ENCODE measurements around the gene CDH19.

CDH19 gene, protein sequence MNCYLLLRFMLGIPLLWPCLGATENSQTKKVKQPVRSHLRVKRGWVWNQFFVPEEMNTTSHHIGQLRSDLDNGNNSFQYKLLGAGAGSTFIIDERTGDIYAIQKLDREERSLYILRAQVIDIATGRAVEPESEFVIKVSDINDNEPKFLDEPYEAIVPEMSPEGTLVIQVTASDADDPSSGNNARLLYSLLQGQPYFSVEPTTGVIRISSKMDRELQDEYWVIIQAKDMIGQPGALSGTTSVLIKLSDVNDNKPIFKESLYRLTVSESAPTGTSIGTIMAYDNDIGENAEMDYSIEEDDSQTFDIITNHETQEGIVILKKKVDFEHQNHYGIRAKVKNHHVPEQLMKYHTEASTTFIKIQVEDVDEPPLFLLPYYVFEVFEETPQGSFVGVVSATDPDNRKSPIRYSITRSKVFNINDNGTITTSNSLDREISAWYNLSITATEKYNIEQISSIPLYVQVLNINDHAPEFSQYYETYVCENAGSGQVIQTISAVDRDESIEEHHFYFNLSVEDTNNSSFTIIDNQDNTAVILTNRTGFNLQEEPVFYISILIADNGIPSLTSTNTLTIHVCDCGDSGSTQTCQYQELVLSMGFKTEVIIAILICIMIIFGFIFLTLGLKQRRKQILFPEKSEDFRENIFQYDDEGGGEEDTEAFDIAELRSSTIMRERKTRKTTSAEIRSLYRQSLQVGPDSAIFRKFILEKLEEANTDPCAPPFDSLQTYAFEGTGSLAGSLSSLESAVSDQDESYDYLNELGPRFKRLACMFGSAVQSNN

DNA sequence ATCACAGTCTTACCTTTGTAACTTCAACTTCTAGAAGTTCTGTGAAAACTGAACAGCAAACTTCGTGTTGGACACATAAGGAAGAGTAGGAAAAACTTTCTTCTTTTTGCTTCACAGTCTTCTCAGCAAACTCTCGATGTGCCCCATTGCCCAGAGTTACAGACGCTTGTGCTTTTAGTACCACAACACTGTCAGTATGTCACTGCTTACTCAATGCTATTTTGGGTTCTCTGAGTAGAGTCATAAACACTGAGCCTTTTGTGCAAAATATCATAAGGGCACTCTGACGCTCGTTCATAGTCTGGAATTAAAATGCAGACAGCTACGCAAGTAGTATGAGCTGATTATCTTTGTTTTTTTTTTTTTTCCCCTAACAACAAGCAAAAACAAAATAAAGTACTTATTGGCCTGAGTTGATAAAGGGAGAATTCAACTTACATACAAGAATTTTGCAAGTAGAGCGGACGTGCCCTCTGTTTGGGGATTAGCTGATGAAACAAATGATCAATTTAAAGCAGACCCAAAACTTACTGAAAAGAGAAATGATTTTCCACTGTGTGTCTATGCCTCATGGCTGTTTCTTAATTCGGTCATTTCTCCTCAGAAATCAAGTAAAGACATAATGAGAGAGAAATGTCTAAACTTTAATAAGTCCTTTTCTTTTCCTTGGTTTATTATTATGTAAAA, at the start of gene CDH19:
Gene CDH19 (minus strand): TSS at position 150 of the 687 bp plus-strand sequence. CDS start 31,886 bp downstream, outside the sequence.
- no peak for DNase-seq

DNA sequence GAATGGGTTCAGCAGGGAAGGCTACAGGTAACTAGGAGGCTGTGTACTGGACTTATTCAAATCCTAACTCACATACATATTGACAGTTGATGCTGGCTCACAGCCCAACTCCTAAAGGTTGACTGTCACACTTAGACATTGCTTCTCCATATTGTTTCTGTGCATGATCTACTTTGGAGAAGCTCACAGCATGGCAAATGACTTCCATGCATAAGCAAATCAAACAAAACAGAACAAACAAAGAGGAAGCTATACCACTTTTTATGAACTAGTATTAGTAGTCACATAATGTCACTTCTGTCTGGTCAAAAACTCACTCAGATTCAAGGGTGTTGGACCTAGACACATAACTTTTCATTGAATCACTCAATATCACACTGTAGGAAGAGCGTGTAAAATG, 43.8 kb upstream of the CDH19 start:
- no peak for DNase-seq

DNA sequence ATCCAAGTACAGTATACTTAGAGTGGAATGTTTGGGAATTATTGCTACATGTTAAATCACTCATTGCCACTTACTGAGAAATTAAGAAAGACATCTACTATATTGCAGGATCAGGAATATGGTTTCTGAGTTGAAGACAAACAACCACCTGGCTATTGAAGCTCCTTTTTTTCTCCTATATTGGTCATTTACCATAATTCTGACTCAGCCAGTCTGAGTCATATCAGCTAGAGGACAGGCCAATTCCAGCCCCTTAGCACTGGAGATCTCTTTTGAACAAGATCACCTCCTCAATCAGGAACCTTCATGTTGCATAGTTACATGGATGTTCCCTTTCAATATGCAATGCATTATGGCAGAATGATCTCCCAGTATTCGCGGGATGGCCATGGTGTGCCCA, 42.7 kb upstream of the CDH19 start:
- DNase-seq = no peak

DNA sequence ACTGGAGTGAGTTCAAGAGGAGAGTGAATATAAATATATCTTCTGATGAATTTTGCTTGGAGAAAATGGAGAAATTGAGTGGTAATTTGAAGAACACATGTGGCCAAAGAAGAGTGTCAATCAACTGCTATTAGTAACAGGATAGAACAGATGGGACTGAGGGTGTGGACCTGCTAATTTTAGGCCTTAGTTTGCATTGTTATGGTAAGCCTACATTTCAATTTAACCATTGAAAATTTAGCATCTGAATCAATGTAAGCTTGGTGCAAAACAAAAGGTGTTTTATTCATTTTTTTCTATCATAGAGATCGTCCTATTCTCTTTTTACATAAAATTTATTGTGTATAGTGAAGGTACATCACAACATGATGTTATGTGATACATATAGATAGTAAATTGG, 42.1 kb upstream of the CDH19 start:
- no peak for DNase-seq

DNA sequence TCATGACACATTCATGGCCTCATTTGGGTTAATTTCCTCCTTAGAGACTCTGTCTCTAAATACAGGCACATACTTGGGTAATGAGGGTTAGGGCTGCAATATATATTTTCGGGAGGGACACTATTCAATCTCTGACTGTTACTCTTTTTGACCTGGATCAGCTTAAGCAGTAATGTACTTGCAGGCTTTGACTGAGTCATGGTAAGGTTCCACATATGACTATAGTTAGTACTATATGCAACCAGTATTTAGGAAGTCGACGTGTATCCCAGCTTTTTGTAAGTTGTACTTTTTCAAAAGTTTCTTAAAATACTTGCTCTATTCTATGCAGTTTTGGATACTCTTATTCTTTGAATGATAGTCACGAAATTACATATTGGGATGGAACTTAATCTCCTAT, 37.2 kb upstream of the CDH19 start:
- no peak for DNase-seq

DNA sequence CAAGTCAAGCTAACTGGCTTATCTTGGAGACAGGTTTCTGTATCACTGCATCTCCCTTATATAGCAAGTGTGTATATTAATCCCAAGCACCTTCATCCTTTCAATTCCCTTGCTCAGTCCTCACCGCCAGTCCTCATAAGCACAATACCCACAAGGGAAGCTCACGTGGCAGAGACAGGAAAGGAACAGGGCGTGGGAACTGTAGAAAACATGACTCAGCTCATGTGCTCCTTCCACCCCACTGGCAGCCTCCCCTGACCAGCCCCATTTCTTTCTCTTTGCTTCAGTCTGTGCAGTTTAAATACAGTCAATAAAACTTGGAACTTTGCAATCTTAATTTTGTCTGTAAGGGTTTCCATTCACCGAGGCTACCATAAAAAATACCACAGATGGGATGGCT, 36.5 kb upstream of the CDH19 start:
- no peak for DNase-seq

DNA sequence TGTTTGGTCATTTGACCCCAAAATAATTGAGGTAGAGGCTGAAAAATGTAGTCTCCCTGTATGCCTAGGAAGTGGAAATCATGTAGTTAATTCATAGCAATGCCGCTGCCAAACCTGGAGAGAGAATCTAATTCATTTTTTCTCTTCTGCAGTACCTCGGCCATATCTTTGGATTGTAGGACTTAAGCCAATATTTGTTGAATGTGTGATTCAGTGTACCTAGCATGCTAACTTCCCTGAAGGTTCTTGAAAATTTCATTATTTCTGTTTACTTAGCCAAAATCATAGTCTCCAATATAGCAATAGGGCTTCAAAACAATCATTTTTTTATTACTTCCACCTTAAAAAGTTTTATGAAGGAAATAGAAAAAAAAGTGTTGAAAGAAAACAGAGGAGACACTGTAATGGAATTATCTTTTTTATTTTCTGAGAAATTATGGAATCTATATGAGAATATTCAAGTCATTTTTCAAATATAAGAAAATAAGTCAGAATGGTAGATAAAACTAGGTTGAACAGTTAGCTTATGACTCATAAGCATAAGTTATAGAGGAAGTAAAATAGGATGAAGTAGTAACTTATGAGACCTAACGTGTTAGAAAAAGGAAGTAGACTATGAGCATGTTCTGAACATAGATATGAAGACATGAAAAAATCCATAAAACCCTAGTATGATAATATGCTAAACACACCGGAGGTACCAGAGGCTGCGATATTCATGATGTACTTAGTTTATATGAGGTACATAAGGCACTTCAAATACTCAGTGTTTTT, 35.2 kb upstream of the CDH19 start:
- DNase-seq = no peak

DNA sequence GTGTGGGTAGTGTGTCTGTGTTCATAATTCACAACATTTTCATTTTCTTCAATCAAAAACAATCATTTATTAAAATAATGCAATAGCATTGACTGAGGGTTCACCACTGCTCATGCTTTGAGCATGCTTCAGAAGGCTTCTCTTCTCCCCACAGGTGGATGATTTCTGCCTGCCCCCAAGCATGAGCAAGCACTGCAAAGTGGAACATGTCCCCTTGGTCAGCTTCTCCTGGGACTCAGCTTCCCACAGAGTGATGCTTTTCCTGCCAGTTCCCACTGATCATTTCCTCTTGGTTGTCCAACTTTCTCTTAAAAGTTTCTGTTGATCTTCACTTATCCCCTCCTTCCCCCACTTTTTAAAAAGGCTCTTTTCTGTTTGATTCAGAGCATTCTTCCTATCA, 31.5 kb upstream of the CDH19 start:
- DNase-seq = no peak

DNA sequence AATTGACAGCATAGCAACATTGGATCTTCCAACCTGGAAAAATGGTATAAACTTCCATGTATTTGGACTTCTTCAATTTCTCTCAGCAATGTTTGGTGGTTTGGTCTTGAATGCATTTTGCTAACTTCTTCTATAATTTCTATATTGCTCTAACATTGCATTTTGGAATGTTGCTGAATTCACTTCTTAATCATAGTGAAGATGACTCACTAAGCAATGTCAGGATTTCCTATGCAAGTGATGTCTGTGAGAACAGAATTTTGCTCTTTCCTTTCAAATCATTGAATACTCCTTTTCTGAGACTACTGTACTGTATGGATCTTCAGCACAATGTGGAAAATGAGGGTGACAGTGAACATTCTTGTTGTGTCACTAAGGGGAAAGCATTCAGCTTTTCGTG, 28.9 kb upstream of the CDH19 start:
- no peak for DNase-seq

DNA sequence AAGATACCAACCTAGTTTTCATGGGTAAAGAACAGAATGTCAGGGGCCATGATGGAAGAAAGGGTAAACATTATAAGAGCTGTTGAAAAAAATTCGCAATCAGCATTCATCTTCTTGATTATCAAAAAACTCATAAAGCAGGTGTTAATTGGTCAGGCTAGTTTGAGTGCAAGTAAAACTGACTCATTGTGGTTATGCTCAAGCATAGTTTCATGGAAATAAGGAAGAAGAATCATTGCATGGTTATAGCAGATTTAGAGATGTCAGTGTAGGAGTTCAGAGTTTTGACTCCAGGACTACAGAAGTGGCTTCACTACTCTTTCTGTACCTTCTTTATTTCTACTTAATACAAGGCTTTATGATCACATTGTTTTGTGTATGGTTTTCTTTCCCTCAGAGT, 26.9 kb upstream of the CDH19 start:
- no peak for DNase-seq

DNA sequence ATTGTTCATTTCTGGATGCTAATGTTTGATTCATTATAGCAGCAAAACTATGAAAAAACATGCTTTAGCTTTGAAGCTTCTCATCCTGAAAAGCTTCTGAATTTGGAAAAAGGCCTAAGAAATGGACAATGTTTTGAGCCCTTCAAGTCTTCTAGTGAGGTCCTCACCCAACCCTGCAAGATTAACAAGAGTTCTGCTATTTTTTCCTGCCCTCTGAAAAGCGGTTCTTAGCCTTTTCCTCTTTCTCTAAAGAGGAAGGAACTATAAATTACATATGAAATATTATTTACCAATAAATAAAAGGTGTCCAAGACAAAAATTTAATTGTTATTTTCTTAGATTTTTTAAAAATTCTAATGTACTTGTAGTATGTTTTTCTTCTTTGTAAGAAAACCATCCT, 19.9 kb upstream of the CDH19 start:
- no peak for DNase-seq

DNA sequence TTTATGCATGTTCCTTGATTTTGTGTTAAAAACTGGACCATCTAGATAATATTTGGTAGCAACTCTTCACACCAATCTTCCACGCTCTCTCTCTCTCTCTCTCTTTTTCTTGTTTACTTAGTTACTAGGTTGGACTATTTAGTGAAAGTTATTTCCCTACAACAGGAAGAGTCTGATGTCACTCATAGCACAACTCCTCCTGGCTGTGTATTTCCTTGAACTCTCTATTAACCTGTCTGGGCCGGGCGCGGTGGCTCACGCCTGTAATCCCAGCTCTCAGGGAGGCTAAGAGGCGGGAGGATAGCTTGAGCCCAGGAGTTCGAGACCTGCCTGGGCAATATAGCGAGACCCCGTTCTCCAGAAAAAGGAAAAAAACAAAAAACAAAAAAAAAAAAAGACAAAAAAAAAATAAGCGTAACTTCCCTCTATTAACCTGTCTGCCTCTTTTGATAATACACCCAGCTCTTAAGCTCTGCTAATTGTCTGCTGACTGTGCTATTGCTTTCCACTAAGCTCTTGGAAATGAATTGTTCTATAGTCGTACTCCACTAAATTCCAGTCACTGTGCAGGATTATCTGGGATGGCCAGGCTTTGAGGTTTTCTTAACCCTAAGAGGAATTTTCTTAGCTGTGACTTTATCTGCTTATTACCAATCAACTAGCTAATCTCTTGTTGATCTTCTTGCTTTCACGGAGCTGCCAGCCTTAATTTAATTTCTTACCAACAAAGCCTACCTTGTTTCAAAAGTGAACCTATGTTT, 18.1 kb upstream of the CDH19 start:
- DNase-seq = no peak

DNA sequence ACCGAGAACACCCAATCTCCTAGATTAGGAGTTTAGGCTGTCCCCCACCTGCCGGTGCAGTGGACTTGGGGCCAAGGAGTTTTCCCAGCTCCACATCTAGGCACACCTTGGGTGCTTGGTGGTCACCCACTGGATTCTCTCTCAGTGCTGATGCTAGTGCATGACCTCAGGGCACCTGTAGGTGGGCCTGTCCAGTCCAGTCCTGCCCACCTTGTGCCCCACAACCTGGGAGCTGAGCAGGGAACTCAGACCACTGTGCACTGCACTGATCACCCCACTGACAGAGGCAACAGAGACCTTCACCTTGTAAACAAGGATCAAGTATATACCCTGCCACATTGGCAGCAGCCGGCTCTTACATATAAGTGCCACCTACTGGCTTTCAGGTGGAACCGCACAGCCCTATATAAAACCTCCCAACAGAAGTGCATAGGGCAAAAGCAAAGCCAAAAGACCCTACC, 12.7 kb upstream of the CDH19 start:
- DNase-seq = no peak

DNA sequence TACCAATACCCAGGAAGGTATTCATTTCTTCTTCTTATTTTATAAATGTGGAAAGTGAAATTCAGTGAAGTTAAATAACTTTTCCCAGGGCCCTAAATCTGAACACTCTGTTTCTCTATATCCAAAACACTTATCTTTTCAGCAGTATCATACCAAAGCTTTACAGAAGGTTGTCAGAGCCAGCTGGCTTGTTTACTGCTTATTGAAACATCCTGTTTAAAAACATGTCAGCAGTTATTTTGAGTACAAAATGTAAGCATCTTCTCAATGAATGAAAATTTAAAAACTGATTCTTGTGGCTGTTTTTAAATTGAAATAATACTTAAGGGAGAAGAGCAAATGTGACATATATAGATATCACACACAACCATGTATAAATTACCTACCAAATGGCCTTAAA, 11.3 kb upstream of the CDH19 start:
- DNase-seq = no peak

DNA sequence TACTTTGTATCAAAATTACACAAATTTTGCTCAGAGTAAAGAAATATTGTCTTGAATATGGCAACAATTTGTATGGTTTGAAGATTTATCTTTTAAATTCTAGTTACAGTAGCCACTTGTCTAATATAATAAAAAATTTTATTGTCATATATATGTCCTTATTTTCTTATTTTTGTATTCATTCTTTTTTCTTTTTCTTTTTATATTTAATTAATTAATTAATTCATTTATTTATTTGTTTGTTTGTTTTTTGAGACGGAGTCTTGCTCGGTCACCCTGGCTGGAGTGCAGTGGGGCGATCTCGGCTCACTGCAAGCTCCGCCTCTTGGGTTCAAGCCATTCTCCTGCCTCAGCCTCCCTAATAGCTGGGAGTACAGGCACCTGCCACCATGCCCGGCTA, 3.7 kb upstream of the CDH19 start:
- DNase-seq = no peak

DNA sequence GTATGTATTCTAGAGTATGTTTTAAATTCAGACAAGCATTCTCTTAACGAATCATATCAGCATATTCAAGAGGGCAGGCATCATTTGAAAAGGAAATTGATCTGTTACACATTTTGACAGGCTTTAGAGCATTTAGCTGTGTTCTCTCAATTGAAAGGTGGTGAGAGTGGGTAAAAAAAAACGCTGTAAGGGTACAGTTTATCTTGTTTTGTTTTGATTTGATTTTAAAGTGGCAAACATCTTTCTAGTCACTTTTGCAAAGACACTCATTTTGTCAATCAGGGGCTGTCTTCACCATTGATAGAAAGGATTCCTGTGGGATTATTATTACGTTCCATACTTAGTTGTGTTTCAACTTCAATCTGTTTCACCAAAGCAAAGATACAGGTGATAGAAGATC, 2.2 kb downstream of the CDH19 start:
- DNase-seq = no peak

DNA sequence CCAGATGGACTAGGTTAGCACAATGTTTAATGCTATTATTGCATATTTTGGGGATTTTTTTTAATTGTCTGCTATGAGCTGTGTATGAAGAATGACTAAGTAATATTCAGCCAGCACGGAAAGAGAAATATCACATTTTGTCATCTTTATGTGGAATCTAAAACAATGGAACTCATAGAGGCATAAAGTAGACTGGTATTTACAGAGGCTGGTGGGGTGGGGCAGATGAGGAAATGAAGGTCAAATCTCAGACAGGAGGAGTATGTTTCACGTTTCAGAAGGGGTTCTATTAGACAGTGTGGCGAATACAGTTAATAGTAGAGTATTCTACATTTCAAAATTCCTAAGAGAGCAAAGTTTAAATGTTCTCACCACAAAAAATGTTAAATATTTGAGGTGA, 4.7 kb downstream of the CDH19 start:
- DNase-seq = no peak

DNA sequence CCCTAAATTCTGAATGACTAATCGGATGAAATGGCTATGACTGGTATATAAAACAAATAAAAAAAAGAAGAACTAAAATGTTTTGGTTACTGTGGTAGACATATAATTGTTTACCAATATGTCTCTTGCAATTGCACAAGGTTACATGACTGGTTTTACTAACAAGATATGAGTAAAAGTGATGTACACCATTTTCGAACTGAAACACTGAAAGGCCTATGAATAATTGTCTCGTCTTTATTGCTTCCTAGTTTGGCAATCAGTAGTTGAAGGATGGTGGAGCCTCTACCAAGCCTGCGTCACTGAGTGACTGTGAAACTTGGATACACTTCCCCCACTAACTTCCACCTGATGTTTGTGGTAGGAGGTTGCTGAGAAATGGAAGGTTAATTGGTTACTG, 16.5 kb downstream of the CDH19 start:
- no peak for DNase-seq

DNA sequence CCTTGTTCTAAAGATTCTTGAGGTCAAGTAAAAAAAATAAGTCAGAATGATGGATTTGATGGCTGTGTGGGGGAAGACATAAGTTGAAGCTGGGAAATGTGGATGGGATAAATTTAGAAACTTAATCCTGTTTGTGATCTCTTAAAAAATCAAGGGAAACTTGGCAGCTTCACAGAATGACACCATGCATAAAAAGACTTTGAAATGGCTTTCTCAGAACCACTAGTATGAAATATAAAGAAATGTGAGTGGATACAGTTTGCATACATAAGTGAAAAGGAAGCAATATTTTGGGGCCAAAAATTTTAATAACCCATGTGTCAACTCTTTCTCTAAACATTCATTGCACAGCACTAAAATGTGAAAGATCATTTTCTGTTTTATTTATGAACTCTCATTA, 21.7 kb downstream of the CDH19 start:
- no peak for DNase-seq

DNA sequence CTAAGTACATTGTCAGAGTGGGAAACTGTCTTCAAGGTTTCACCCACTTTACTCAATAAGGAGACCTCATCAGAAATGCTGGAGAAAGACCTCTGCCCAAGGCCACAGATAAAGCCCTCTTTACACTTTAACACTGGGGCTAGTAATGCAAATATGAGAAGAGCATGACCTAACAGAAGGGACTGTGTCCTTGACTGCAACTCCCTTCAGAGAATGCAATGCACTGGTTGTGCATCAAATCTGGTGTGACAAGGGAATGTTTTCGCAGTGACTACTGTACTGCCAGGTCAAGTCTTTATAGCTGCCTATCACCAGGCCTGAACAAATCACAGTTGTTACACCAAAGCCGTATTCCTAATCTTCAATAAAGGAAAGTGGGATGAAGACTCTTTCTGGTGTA, 28.6 kb downstream of the CDH19 start:
- no peak for DNase-seq

DNA sequence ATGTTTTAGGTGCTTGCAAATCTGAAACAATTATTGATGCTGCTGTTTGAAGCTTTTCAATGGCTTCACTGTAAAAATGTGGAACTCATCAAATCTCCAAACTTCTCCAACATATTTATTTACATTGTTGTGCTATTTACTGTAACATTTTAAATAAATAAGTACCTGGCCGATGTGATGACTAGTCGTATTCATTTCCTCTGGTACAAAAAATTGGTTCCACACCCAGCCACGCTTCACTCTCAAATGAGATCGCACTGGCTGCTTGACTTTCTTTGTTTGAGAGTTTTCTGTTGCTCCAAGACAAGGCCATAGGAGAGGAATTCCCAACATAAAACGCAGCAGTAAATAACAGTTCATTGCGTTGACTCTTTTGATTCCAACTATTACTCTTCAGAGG, 32.0 kb downstream of the CDH19 start:
- no peak for DNase-seq

DNA sequence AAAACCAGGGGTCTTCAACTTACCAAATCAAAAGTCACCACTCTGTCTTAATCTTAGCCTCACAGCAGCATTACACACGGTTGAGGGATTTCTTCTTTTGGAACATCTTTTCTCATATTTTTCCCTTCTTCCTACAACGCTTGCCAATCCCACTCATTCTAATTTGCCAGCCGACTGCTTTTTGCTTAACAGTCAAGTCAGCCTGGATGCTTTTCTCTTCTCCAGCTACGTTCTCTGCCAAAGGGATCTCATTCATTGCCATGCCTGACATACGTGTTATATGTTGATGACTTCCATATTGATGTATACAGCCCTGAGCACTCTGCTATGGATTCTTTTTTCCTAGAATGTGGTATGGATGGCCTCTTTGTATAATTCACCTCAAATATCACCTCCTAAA, 37.3 kb downstream of the CDH19 start:
- DNase-seq = no peak

All from activated CD4-positive, alpha-beta T cell treated with anti-CD3 and anti-CD28 coated beads for 4 hours (primary cell).